Measurements from ENCODE around the gene CAPN10. TPM values are rescaled to one million over a fixed set of nuclear protein-coding genes. Genes with fewer than 3 reads are reported as not detected.

CAPN10 gene
- total RNA-seq, 1 donor from 2014 or later, result 24.9 TPM

DNA sequence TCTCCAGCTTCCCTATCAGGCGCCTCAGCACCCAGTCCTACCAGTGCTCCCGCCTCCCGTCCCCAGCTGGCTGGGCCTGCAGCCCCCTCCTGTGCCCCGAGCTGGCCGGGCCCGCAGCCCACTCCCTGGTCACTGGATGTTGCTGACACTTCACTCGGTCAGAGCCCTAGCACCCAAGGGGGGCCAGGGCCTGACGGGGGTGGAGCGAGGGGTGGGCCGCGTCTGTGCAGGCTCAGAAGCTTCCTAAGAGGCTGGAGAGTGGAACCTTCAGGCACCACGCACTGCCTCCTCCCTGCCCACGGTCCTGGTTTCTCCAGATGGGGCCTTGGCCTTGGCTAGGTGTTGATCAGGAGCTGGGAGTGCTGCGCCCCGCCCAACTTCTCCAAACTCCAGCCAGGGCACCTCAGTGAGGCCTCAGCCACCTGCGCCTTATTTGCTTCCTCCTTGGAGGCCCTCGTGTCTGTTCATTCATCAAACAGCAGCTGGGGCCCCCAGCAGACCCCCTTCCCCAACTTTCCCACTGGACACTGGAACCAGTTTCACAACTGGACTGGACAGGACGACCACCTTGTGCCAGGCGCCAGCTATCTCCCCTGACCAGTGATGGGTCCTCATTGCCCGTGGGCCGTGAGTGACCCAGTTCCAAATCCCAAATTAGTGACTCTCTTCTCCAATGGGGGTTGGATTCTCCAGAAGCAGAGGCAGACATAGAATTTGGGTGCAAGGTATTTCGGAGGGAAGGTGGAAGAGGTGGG lies 16.7 kb downstream of the CAPN10 start:
- Mint-ChIP-seq H3K4me3 (ENCODE audit: unreplicated experiment) (no peak overlapping the region), H3K27ac (ENCODE audit: unreplicated experiment) (no peak overlapping the region), H3K36me3 (ENCODE audit: low read depth, unreplicated experiment) (peaks cover 10% of the 10 kb centered on the region), H3K27me3 (ENCODE audit: low read depth, unreplicated experiment) (peaks cover 4% of the 10 kb centered on the region), H3K9me3 (ENCODE audit: unreplicated experiment) (no peaks in the 10 kb centered on the region), H3K4me1 (ENCODE audit: low read depth, unreplicated experiment) (no peaks in the 10 kb centered on the region)
- Histone ChIP-seq H2AFZ (ENCODE audit: low read depth, low read length) (no peak overlapping the region), H3K27me3 (ENCODE audit: insufficient read depth, low read length) (no peaks in the 10 kb centered on the region), H4K20me1 (ENCODE audit: insufficient read depth, low read length) (no peaks in the 10 kb centered on the region), H3K4me3 (ENCODE audit: insufficient read depth, low read depth, low read length) (no peak overlapping the region), H3K27ac (ENCODE audit: low read depth, low read length) (no peak overlapping the region), H3K4me2 (ENCODE audit: low read length) (no peak overlapping the region), H3K79me2 (ENCODE audit: insufficient read depth, low read length) (no peaks in the 10 kb centered on the region), H3K9ac (ENCODE audit: low read length) (no peak overlapping the region), H3K9me3 (ENCODE audit: insufficient read depth, low read depth, low read length) (no peaks in the 10 kb centered on the region), H3K36me3 (ENCODE audit: insufficient read depth, low read length) (no peaks in the 10 kb centered on the region), H3K4me1 (ENCODE audit: insufficient read depth, low read length) (no peaks in the 10 kb centered on the region)
- FAIRE-seq, result no peak
- TF ChIP-seq, protein P1, sequence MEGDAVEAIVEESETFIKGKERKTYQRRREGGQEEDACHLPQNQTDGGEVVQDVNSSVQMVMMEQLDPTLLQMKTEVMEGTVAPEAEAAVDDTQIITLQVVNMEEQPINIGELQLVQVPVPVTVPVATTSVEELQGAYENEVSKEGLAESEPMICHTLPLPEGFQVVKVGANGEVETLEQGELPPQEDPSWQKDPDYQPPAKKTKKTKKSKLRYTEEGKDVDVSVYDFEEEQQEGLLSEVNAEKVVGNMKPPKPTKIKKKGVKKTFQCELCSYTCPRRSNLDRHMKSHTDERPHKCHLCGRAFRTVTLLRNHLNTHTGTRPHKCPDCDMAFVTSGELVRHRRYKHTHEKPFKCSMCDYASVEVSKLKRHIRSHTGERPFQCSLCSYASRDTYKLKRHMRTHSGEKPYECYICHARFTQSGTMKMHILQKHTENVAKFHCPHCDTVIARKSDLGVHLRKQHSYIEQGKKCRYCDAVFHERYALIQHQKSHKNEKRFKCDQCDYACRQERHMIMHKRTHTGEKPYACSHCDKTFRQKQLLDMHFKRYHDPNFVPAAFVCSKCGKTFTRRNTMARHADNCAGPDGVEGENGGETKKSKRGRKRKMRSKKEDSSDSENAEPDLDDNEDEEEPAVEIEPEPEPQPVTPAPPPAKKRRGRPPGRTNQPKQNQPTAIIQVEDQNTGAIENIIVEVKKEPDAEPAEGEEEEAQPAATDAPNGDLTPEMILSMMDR (IDR thresholded peaks at IDR 0.05; ENCODE audit: insufficient read depth, low read depth, low read length), result no peak
- TF ChIP-seq EZH2 (IDR thresholded peaks at IDR 0.05; ENCODE audit: insufficient read depth, low read length), result no peak
- no peak for DNase-seq (ENCODE audit: low read depth)

DNA sequence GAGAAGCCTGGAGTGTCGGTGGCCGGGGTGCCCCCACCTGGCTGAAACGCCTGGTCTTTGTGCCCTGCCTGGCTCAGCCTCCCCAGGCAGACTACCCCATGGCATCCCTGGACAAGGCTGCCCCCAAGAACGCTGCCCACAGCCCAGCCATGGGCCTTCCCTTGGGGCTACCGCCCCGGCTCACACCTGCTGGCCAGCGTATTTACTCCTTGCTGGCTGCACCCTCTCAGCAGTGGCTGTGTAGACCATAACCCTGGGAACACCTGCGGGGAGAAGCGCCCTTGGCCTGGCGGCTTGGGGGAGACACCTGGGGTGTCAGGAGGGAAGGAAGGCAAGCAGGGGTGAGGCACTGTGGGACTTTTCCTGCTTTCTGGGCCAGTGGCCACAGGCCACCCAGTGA lies 17.3 kb downstream of the CAPN10 start:
- no peak overlapping the region for H3K27ac ChIP-seq (ENCODE audit: low read depth, low read length)
- no peaks in the 10 kb centered on the region for H3K4me1 Mint-ChIP-seq (ENCODE audit: low read depth, unreplicated experiment)
- H3K36me3 Mint-ChIP-seq (ENCODE audit: low read depth, unreplicated experiment), result peaks cover 10% of the 10 kb centered on the region

More for the DNA sequence above, 17.3 kb downstream of the CAPN10 start:
- Histone ChIP-seq H3K27me3 (ENCODE audit: insufficient read depth, low read length) (no peaks in the 10 kb centered on the region), H3K4me1 (ENCODE audit: insufficient read depth, low read length) (no peaks in the 10 kb centered on the region), H3K9ac (ENCODE audit: low read length) (no peak overlapping the region), H3K36me3 (ENCODE audit: insufficient read depth, low read length) (no peaks in the 10 kb centered on the region), H3K9me3 (ENCODE audit: insufficient read depth, low read depth, low read length) (no peaks in the 10 kb centered on the region), H3K4me2 (ENCODE audit: low read length) (no peak overlapping the region), H2AFZ (ENCODE audit: low read depth, low read length) (no peak overlapping the region), H3K4me3 (ENCODE audit: insufficient read depth, low read depth, low read length) (no peak overlapping the region), H4K20me1 (ENCODE audit: insufficient read depth, low read length) (no peaks in the 10 kb centered on the region), H3K79me2 (ENCODE audit: insufficient read depth, low read length) (no peaks in the 10 kb centered on the region)
- DNase-seq (ENCODE audit: low read depth) (no peak), FAIRE-seq (no peak)
- Mint-ChIP-seq H3K9me3 (ENCODE audit: unreplicated experiment) (no peaks in the 10 kb centered on the region), H3K27ac (ENCODE audit: unreplicated experiment) (no peak overlapping the region), H3K4me3 (ENCODE audit: unreplicated experiment) (no peak overlapping the region), H3K27me3 (ENCODE audit: low read depth, unreplicated experiment) (peaks cover 4% of the 10 kb centered on the region)
- TF ChIP-seq EZH2 (IDR thresholded peaks at IDR 0.05; ENCODE audit: insufficient read depth, low read length), result no peak
- TF ChIP-seq, protein P1 (IDR thresholded peaks at IDR 0.05; ENCODE audit: insufficient read depth, low read depth, low read length), result no peak
